Transverse colon (tissue), 3 donors: Measurements from ENCODE around the gene BSG.

ENCODE experiments used
- POLR2A ChIP-seq: fragments of 450-650 bp; IDR thresholded peaks from one replicate; pipeline ENCODE4 v1.6.1; 2016; ENCODE audit warnings: antibody characterized with exemption, mild to moderate bottlenecking, moderate library complexity
- POLR2AphosphoS5 ChIP-seq, 3 donors: sonication (generic); formaldehyde crosslinking; IDR thresholded peaks; one replicate each; pipeline ENCODE4 v1.6.1; 2016; ENCODE audit warnings: antibody characterized with exemption in 3 of 3

GRCh38 chr19:548886-549830, 23.2 kb upstream of the BSG start:
- no peak for TF ChIP-seq POLR2A
- no peak for TF ChIP-seq POLR2AphosphoS5 (IDR thresholded peaks at IDR 0.05)
